Pulmonary artery endothelial cell (primary cell): Measurements from ENCODE around the gene PRODH. TPM values are rescaled to one million over a fixed set of nuclear protein-coding genes. Genes with fewer than 3 reads are reported as not detected.
"Not testable (repeated sequence)": the region's sequence is repeated elsewhere in the genome, so short reads cannot be mapped to it uniquely, and the experiment has no call there.

Experiments
- DNase-seq: peaks from one replicate; pipeline ENCODE4 v3.0.0-alpha.2; 2011; ENCODE audit warnings: low read depth, low spot score
- total RNA-seq: library from RNA; depleted of rRNA; stranded (reverse); fragments of >200 nt; gene quantifications from 2 replicates; pipeline ENCODE4 v1.2.3, GENCODE V29; 2014

Gene PRODH
- total RNA-seq, 1 donor from 2014 or later = not detected

GRCh38 chr22:18954990-18955571 lies 19.0 kb upstream of the PRODH start:
- DNase-seq = no peak

- not testable (repeated sequence) for DNase-seq
Observed at GRCh38 chr22:18954303-18954989, 18.4 kb upstream of the PRODH start.

- DNase-seq = not testable (repeated sequence)
Observed at GRCh38 chr22:18953128-18953527, 17.0 kb upstream of the PRODH start.

GRCh38 chr22:18952022-18952421 lies 15.9 kb upstream of the PRODH start:
- DNase-seq = no peak

GRCh38 chr22:18950141-18950540 lies 14.0 kb upstream of the PRODH start:
- no peak for DNase-seq

GRCh38 chr22:18947905-18948304 lies 11.8 kb upstream of the PRODH start:
- no peak for DNase-seq

GRCh38 chr22:18947105-18947504 lies 11.0 kb upstream of the PRODH start:
- not testable (repeated sequence) for DNase-seq

GRCh38 chr22:18938691-18939090 lies 2.6 kb upstream of the PRODH start:
- DNase-seq = not testable (repeated sequence)

GRCh38 chr22:18934688-18935087 lies 1.4 kb downstream of the PRODH start:
- not testable (repeated sequence) for DNase-seq

- no peak for DNase-seq
Observed at GRCh38 chr22:18933914-18934313, 2.2 kb downstream of the PRODH start.

- DNase-seq = no peak
Observed at GRCh38 chr22:18931905-18932652, 4.0 kb downstream of the PRODH start.

GRCh38 chr22:18929459-18929858 lies 6.6 kb downstream of the PRODH start:
- DNase-seq = no peak

- DNase-seq = no peak
Observed at GRCh38 chr22:18927573-18927972, 8.5 kb downstream of the PRODH start.

- no peak for DNase-seq
Observed at GRCh38 chr22:18927020-18927419, 9.1 kb downstream of the PRODH start.

- no peak for DNase-seq
Observed at GRCh38 chr22:18925368-18926064, 10.6 kb downstream of the PRODH start.

GRCh38 chr22:18920257-18920902 lies 15.7 kb downstream of the PRODH start:
- not testable (repeated sequence) for DNase-seq

- DNase-seq = not testable (repeated sequence)
Observed at GRCh38 chr22:18917818-18918217, 18.3 kb downstream of the PRODH start.

GRCh38 chr22:18915550-18915949 lies 20.5 kb downstream of the PRODH start:
- not testable (repeated sequence) for DNase-seq

GRCh38 chr22:18914558-18914957 lies 21.5 kb downstream of the PRODH start:
- DNase-seq = not testable (repeated sequence)

GRCh38 chr22:18912264-18912946 lies 23.7 kb downstream of the PRODH start:
- DNase-seq = not testable (repeated sequence)

GRCh38 chr22:18911535-18911934 lies 24.6 kb downstream of the PRODH start:
- not testable (repeated sequence) for DNase-seq
